ENCODE measurements around the gene HS6ST1.
"Not testable (repeated sequence)": the region's sequence is repeated elsewhere in the genome, so short reads cannot be mapped to it uniquely, and the experiment has no call there.

The HS6ST1 gene

GRCh38 chr2:128322715-128323554 is 4.3 kb upstream of the HS6ST1 start:
- Mint-ChIP-seq H3K27me3 (peaks cover 0 to 10% of the 10 kb centered on the region in 2 donors), H3K4me1 (ENCODE audit: low read depth in 2 of 2) (peaks cover 13 to 15% of the 10 kb centered on the region in 2 donors), H3K27ac (no peak overlapping the region), H3K36me3 (ENCODE audit: insufficient read depth) (peaks cover 3% of the 10 kb centered on the region), H3K9me3 (no peaks in the 10 kb centered on the region), H3K4me3 (peak overlapping the region; percentile 56 to 72)
- ATAC-seq (replicated peaks), result no peak
- no peak for DNase-seq

- ATAC-seq (replicated peaks), result peak; percentile 64
- Mint-ChIP-seq H3K27me3 (peaks cover 0 to 10% of the 10 kb centered on the region in 2 donors), H3K4me3 (peak overlapping the region; percentile 63 to 66), H3K27ac (no peak overlapping the region), H3K4me1 (ENCODE audit: low read depth in 2 of 2) (peaks cover 17% of the 10 kb centered on the region in 2 donors), H3K36me3 (ENCODE audit: insufficient read depth) (peaks cover 3% of the 10 kb centered on the region), H3K9me3 (no peaks in the 10 kb centered on the region)
- DNase-seq, result peak; percentile 77 to 85 (median 84)
Observed at GRCh38 chr2:128321784-128322714, 3.4 kb upstream of the HS6ST1 start.

DNA sequence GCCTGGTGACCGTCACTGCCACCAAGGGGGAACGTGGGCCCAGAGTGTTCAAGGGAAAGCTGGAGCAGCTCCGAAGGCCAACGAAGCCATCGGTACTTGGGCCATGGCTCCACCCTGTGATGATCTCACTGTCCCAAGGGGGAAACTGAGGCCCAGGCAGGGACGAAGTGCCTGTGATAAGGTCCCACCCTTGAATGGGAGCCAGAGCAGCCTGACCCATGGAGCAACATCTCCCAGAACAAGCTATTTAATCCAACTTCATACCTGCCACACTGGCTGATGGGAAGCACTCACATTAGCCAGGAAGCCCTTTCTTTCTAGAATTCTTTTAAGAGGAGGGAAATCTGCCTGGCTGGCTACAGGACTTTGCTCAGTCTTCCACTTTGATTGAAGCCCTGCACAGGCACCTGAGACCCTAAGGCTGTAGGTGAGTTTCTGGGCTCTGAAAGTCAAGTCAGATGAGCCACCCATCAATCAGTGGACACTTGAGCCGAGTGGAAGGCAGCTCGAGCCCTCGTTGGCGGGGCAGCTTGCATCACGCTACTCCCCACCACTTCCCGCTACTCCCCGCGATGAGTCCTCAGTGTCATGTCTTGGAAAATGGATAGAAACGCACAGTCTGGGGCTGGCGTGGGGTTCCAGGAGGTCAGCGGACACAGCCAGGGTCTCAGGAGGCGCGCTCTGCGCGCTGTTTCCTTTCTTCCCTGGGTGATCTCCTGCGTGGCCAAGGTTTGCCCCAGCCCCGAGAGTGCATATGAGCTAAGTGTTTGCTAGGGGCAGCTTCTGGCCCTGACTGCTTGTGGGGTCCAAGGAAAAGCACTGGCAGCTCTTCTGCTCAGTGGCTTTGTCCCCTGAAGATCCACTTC is 2.5 kb upstream of the HS6ST1 start:
- no peak overlapping the region for H3K27ac Mint-ChIP-seq
- peaks cover 0 to 10% of the 10 kb centered on the region in 2 donors for H3K27me3 Mint-ChIP-seq
- peaks cover 24% of the 10 kb centered on the region in 2 donors for H3K4me1 Mint-ChIP-seq (ENCODE audit: low read depth in 2 of 2)
- DNase-seq (no peak), ATAC-seq (replicated peaks) (no peak)
- no peaks in the 10 kb centered on the region for H3K9me3 Mint-ChIP-seq
- H3K36me3 Mint-ChIP-seq (ENCODE audit: insufficient read depth), result peaks cover 3% of the 10 kb centered on the region
- H3K4me3 Mint-ChIP-seq, result peak overlapping the region; percentile 63 to 66

GRCh38 chr2:128320192-128320905 is 1.7 kb upstream of the HS6ST1 start:
- peak overlapping the region in 1 of 2 donors; percentile 26 for H3K27ac Mint-ChIP-seq
- DNase-seq (no peak), ATAC-seq (replicated peaks) (no peak)

GRCh38 chr2:128319631-128320191 is 1.0 kb upstream of the HS6ST1 start:
- Mint-ChIP-seq H3K4me1 (ENCODE audit: low read depth in 2 of 2) (peaks cover 31 to 34% of the 10 kb centered on the region in 2 donors), H3K9me3 (no peaks in the 10 kb centered on the region), H3K36me3 (ENCODE audit: insufficient read depth) (peaks cover 7% of the 10 kb centered on the region), H3K4me3 (peak overlapping the region; percentile 65 to 66), H3K27ac (no peak overlapping the region), H3K27me3 (peaks cover 0 to 10% of the 10 kb centered on the region in 2 donors)
- DNase-seq, result no peak
- ATAC-seq (replicated peaks), result no peak

More at GRCh38 chr2:128320192-128320905, 1.7 kb upstream of the HS6ST1 start:
- peaks cover 27 to 28% of the 10 kb centered on the region in 2 donors for H3K4me1 Mint-ChIP-seq (ENCODE audit: low read depth in 2 of 2)
- no peaks in the 10 kb centered on the region for H3K9me3 Mint-ChIP-seq
- peak overlapping the region; percentile 47 to 66 for H3K4me3 Mint-ChIP-seq
- H3K36me3 Mint-ChIP-seq (ENCODE audit: insufficient read depth), result peaks cover 3% of the 10 kb centered on the region
- peaks cover 0 to 10% of the 10 kb centered on the region in 2 donors for H3K27me3 Mint-ChIP-seq

DNA sequence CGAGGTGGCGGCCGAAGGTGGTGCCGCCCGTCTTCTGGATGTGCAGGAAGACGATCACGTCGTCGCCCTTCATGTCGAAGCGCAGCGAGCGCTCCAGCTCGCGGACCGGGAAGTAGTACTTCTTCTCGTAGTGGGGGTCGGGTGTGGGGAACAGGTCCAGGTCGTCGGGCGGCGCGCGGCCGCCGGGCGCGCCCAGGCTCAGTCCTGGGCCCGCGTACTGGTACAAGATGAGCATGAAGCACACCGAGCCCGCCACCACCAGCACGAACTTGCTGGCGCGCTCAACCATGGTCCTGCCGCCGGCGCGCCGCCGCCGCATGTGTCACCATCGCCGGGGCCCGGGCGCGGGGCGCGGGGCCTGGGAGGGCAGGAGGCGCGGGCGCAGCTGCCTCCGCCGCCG is 423 bp downstream of the HS6ST1 start:
- H3K27me3 Mint-ChIP-seq; H3K27ac Mint-ChIP-seq; H3K36me3 Mint-ChIP-seq (ENCODE audit: insufficient read depth); H3K9me3 Mint-ChIP-seq: not testable (repeated sequence)
- peak in 1 of 3 experiments; percentile 20 for DNase-seq
- H3K4me1 Mint-ChIP-seq (ENCODE audit: low read depth in 2 of 2), result peaks cover 31 to 42% of the 10 kb centered on the region in 2 donors
- peak; percentile 21 for ATAC-seq (replicated peaks)
- peak overlapping the region; percentile 65 to 66 for H3K4me3 Mint-ChIP-seq

GRCh38 chr2:128317899-128318225 is 806 bp downstream of the HS6ST1 start:
- Mint-ChIP-seq H3K4me1 (ENCODE audit: low read depth in 2 of 2) (peaks cover 31 to 46% of the 10 kb centered on the region in 2 donors), H3K27ac (peak overlapping the region in 1 of 2 donors; percentile 68), H3K4me3 (peak overlapping the region; percentile 85 to 87)
- not testable (repeated sequence) for H3K27me3 Mint-ChIP-seq; DNase-seq; ATAC-seq (replicated peaks); H3K36me3 Mint-ChIP-seq (ENCODE audit: insufficient read depth); H3K9me3 Mint-ChIP-seq

- Mint-ChIP-seq H3K4me3 (peak overlapping the region; percentile 85 to 87), H3K9me3 (no peaks in the 10 kb centered on the region), H3K36me3 (ENCODE audit: insufficient read depth) (peaks cover 8% of the 10 kb centered on the region), H3K27ac (peak overlapping the region in 1 of 2 donors; percentile 68), H3K27me3 (peaks cover 0 to 10% of the 10 kb centered on the region in 2 donors), H3K4me1 (ENCODE audit: low read depth in 2 of 2) (peaks cover 31 to 48% of the 10 kb centered on the region in 2 donors)
- ATAC-seq (replicated peaks) (no peak), DNase-seq (no peak)
Observed at GRCh38 chr2:128317181-128317898, 1.3 kb downstream of the HS6ST1 start.

- H3K9me3 Mint-ChIP-seq, result no peaks in the 10 kb centered on the region
- H3K36me3 Mint-ChIP-seq (ENCODE audit: insufficient read depth), result peaks cover 8% of the 10 kb centered on the region
- no peak for ATAC-seq (replicated peaks)
- H3K4me1 Mint-ChIP-seq (ENCODE audit: low read depth in 2 of 2), result peaks cover 31 to 50% of the 10 kb centered on the region in 2 donors
- no peak for DNase-seq
- no peak overlapping the region for H3K27ac Mint-ChIP-seq
- H3K4me3 Mint-ChIP-seq, result peak overlapping the region; percentile 85 to 87
- peaks cover 0 to 10% of the 10 kb centered on the region in 2 donors for H3K27me3 Mint-ChIP-seq
Observed at GRCh38 chr2:128316777-128317180, 1.9 kb downstream of the HS6ST1 start.

GRCh38 chr2:128315829-128316776 is 2.6 kb downstream of the HS6ST1 start:
- no peak for DNase-seq
- ATAC-seq (replicated peaks), result no peak
- Mint-ChIP-seq H3K27me3 (peaks cover 0 to 10% of the 10 kb centered on the region in 2 donors), H3K9me3 (no peaks in the 10 kb centered on the region), H3K4me3 (peak overlapping the region; percentile 85 to 87), H3K36me3 (ENCODE audit: insufficient read depth) (peaks cover 8% of the 10 kb centered on the region), H3K4me1 (ENCODE audit: low read depth in 2 of 2) (peaks cover 25 to 46% of the 10 kb centered on the region in 2 donors), H3K27ac (no peak overlapping the region)
